B cell (primary cell): Measurements from ENCODE around the gene SHC4.

Source experiments
- CTCF ChIP-seq: fragments of 200-600 bp; IDR thresholded peaks from one replicate; pipeline ENCODE4 v1.8.0; 2022; ENCODE audit warnings: antibody characterized with exemption, mild to moderate bottlenecking
- EZH2 ChIP-seq: IDR thresholded peaks from 2 replicates; pipeline ENCODE4 v1.6.1; 2012; ENCODE audit warnings: borderline replicate concordance, low read depth, mild to moderate bottlenecking, moderate library complexity, low read length; ENCODE audit not compliant: insufficient read depth, poor library complexity, severe bottlenecking

GRCh38 chr15:48781017-48781416, 182.7 kb downstream of the SHC4 start:
- no peak for TF ChIP-seq CTCF
- no peak for TF ChIP-seq EZH2
